Epithelial cell of alveolus of lung (primary cell): ENCODE results near the gene GPC1. TPM values are rescaled to one million over a fixed set of nuclear protein-coding genes. Genes with fewer than 3 reads are reported as not detected.

Experiments used
- total RNA-seq: library from RNA; depleted of rRNA; stranded (reverse); fragments of >200 nt; gene quantifications from 2 replicates; pipeline ENCODE4 v1.2.1, GENCODE V29; 2015

GPC1 gene
- total RNA-seq, result 124 and 133 TPM in 2 replicates

DNA sequence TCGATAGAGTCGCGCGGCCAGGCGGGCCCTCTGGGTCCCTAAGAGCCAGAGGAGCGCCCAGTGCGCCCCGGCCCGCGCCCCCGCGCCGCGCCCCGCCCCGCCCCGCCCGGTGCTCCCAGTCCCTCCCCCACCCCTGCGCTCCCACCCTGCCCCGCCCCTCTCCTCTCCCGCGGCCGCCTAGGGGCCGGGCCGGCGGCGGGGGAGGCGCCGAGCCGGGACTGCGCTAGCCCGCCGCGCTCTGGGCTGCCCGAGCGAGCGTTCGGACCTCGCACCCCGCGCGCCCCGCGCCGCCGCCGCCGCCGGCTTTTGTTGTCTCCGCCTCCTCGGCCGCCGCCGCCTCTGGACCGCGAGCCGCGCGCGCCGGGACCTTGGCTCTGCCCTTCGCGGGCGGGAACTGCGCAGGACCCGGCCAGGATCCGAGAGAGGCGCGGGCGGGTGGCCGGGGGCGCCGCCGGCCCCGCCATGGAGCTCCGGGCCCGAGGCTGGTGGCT lies at the start of gene GPC1:
Gene GPC1, plus strand, starts transcription at position 207 of the 491 bp plus-strand sequence. Its CDS starts 256 bp downstream, at position 463.

Other genes starting within 250 kb of the GPC1 start
- gene ANKMY1, start 122.3 kb downstream of the GPC1 start, total RNA-seq, result 6.9 and 24.5 TPM in 2 replicates
- 2.3 and 4.0 TPM in 2 replicates for gene DUSP28, start 124.7 kb downstream of the GPC1 start, total RNA-seq
- gene RNPEPL1, start 132.8 kb downstream of the GPC1 start, total RNA-seq, result 35.9 and 41.3 TPM in 2 replicates
- gene CAPN10, start 151.1 kb downstream of the GPC1 start, total RNA-seq, result 13.6 and 15.6 TPM in 2 replicates
- gene GPR35, start 189.8 kb downstream of the GPC1 start, total RNA-seq, result not detected in 2 replicates
- gene AQP12B, start 247.2 kb downstream of the GPC1 start, total RNA-seq, result not detected in 2 replicates